Caco-2 (cell line): ENCODE measurements around the gene CCNJL. TPM values are rescaled to one million over a fixed set of nuclear protein-coding genes. Genes with fewer than 3 reads are reported as not detected.

ENCODE experiments used
- BruUV-seq: library from RNA; stranded (reverse); fragments of 400-500 nt; replicated peaks from 2 replicates; lab custom pipeline; 2021; lab: Mats Ljungman, UMichigan
- CTCF ChIA-PET: fragments of 300-600 bp; sonication (Branson Sonifier 250); formaldehyde crosslinking; loops from one replicate; lab custom pipeline; 2022; ENCODE audit warnings: antibody characterized with exemption; lab: Charles Lee
- POLR2A ChIA-PET: fragments of 300-600 bp; sonication (Branson Sonifier 250); formaldehyde crosslinking; loops from one replicate; lab custom pipeline; 2022; ENCODE audit warnings: antibody characterized with exemption; lab: Charles Lee
- DNase-seq, 2 experiments: peaks; one replicate each; pipeline versions ENCODE4 v3.0.0 to v3.0.0-alpha.2; 2020 to 2022
- H3K27me3 ChIP-seq: replicated peaks from 2 replicates; pipeline ENCODE4 v1.6.0; 2011; ENCODE audit warnings: low read length; ENCODE audit not compliant: control insufficient read depth, insufficient read depth
- H3K36me3 ChIP-seq: 2 replicates; pipeline ENCODE4 v1.5.1; 2011; ENCODE audit warnings: low read length; ENCODE audit not compliant: control insufficient read depth, insufficient read depth
- H3K4me1 ChIP-seq: fragments of 250-450 bp; sonication (Bioruptor Pico); 2 replicates; pipeline ENCODE4 v1.5.1; 2020; ENCODE audit warnings: mild to moderate bottlenecking
- H3K4me3 ChIP-seq: 2 replicates; pipeline ENCODE4 v1.5.1; 2011; ENCODE audit warnings: low read depth, mild to moderate bottlenecking, control low read depth, low read length
- H3K9me3 ChIP-seq: fragments of 250-450 bp; sonication (Bioruptor Pico); 2 replicates; pipeline ENCODE4 v1.5.1; 2020; ENCODE audit warnings: mild to moderate bottlenecking, moderate library complexity
- H3K27ac Mint-ChIP-seq: one replicate; pipeline ENCODE4 v1.8.0; 2022; ENCODE audit warnings: mixed read lengths; ENCODE audit not compliant: unreplicated experiment
- H3K27me3 Mint-ChIP-seq: one replicate; pipeline ENCODE4 v1.8.0; 2022; ENCODE audit warnings: mixed read lengths; ENCODE audit not compliant: insufficient read depth, unreplicated experiment
- H3K36me3 Mint-ChIP-seq: one replicate; pipeline ENCODE4 v1.8.0; 2022; ENCODE audit warnings: mild to moderate bottlenecking, mixed read lengths; ENCODE audit not compliant: insufficient read depth, unreplicated experiment
- H3K4me1 Mint-ChIP-seq: one replicate; pipeline ENCODE4 v1.8.0; 2022; ENCODE audit warnings: low read depth, mixed read lengths; ENCODE audit not compliant: unreplicated experiment
- H3K4me3 Mint-ChIP-seq: one replicate; pipeline ENCODE4 v1.8.0; 2022; ENCODE audit warnings: mild to moderate bottlenecking, moderate library complexity, mixed read lengths; ENCODE audit not compliant: unreplicated experiment
- H3K9me3 Mint-ChIP-seq: one replicate; pipeline ENCODE4 v1.8.0; 2022; ENCODE audit warnings: mixed read lengths; ENCODE audit not compliant: unreplicated experiment
- CTCF ChIP-seq, 2 experiments: fragments of 200-600 bp in 1 of 2; IDR thresholded peaks; 1 replicate in 1 of 2; 2 replicates in 1 of 2; pipeline versions ENCODE4 v1.5.1 to v1.8.0; 2011 to 2022; ENCODE audit warnings: antibody characterized with exemption in 1 of 2, control low read depth in 1 of 2, inconsistent platforms in 1 of 2, low read depth in 1 of 2, low read length in 1 of 2, mild to moderate bottlenecking in 1 of 2, moderate library complexity in 1 of 2; ENCODE audit not compliant: insufficient read depth in 1 of 2, severe bottlenecking in 1 of 2, unreplicated experiment in 1 of 2
- intact Hi-C: fragments of 100-400 bp; cut with micrococcal nuclease; formaldehyde crosslinking; loops from one replicate; pipeline ENCODE4 v1.10.0; 2022; ENCODE audit not compliant: unreplicated experiment
- total RNA-seq: library from RNA; stranded (reverse); gene quantifications from 2 replicates; pipeline ENCODE4 v1.2.3, GENCODE V29; 2022

Gene CCNJL
- total RNA-seq, 1 experiment from 2014 or later = 17.4 TPM

- TF ChIP-seq CTCF (IDR thresholded peaks at IDR 0.05; ENCODE audit: insufficient read depth in 1 of 2, low read depth in 1 of 2, low read length in 1 of 2, severe bottlenecking in 1 of 2, unreplicated experiment in 1 of 2) = peak in 1 of 2 experiments; percentile 15
- no peaks in the 10 kb centered on the region for H3K27me3 Mint-ChIP-seq
- no TSS peak for BruUV-seq
Measured at GRCh38 chr5:160311491-160312133, 752 bp downstream of the CCNJL start.

GRCh38 chr5:160310552-160311295 is 1.6 kb downstream of the CCNJL start:
- H3K4me1 ChIP-seq = peaks cover 34% of the 10 kb centered on the region
- peak overlapping the region; percentile 92 for H3K4me3 Mint-ChIP-seq
- H3K9me3 ChIP-seq = no peaks in the 10 kb centered on the region
- H3K4me3 ChIP-seq = peak overlapping the region; percentile 63; the same call in 1 of the 2 replicates
- TF ChIP-seq CTCF (IDR thresholded peaks at IDR 0.05; ENCODE audit: insufficient read depth in 1 of 2, low read depth in 1 of 2, low read length in 1 of 2, severe bottlenecking in 1 of 2, unreplicated experiment in 1 of 2) = no peak
- H3K9me3 Mint-ChIP-seq = no peaks in the 10 kb centered on the region
- H3K4me1 Mint-ChIP-seq = peaks cover 47% of the 10 kb centered on the region
- no TSS peak for BruUV-seq
- no peak for DNase-seq
- H3K27ac Mint-ChIP-seq = no peak overlapping the region
- intact Hi-C loops = no loop called here
- ChIA-PET POLR2A (no interaction called here), CTCF (no interaction called here)
- peaks cover 2% of the 10 kb centered on the region; the same call in 1 of the 2 replicates for H3K36me3 ChIP-seq
- no peaks in the 10 kb centered on the region for H3K36me3 Mint-ChIP-seq
- no peaks in the 10 kb centered on the region for H3K27me3 ChIP-seq
- H3K27me3 Mint-ChIP-seq = no peaks in the 10 kb centered on the region

More at GRCh38 chr5:160311491-160312133, 752 bp downstream of the CCNJL start:
- Histone ChIP-seq H3K4me1 (peaks cover 34% of the 10 kb centered on the region), H3K9me3 (no peaks in the 10 kb centered on the region), H3K4me3 (peak overlapping the region; percentile 63), H3K36me3 (peaks cover 2% of the 10 kb centered on the region; the same call in 1 of the 2 replicates), H3K27me3 (no peaks in the 10 kb centered on the region)
- Mint-ChIP-seq H3K36me3 (no peaks in the 10 kb centered on the region), H3K9me3 (no peaks in the 10 kb centered on the region), H3K27ac (peak overlapping the region; percentile 84), H3K4me1 (peaks cover 51% of the 10 kb centered on the region), H3K4me3 (peak overlapping the region; percentile 92)
- peak in 1 of 2 experiments; percentile 45 for DNase-seq
- CTCF ChIA-PET = no interaction called here
- POLR2A ChIA-PET = interaction anchor here (0.7 to 0.9 kb wide), 2 partner anchors 16 to 51 kb away, joined by 3 to 5 read pairs; no protein-coding TSS in a partner anchor
- intact Hi-C loops = loop anchor here (1.0 to 2.0 kb wide), 2 partner anchors 25 to 34 kb away; no protein-coding TSS in a partner anchor

- no TSS peak for BruUV-seq
- Histone ChIP-seq H3K4me1 (peaks cover 34% of the 10 kb centered on the region), H3K4me3 (no peak overlapping the region), H3K9me3 (no peaks in the 10 kb centered on the region), H3K27me3 (no peaks in the 10 kb centered on the region), H3K36me3 (peaks cover 2% of the 10 kb centered on the region; the same call in 1 of the 2 replicates)
- no peak overlapping the region for H3K4me3 Mint-ChIP-seq
- POLR2A ChIA-PET = no interaction called here
- no peaks in the 10 kb centered on the region for H3K9me3 Mint-ChIP-seq
- peaks cover 42% of the 10 kb centered on the region for H3K4me1 Mint-ChIP-seq
- TF ChIP-seq CTCF (IDR thresholded peaks at IDR 0.05; ENCODE audit: insufficient read depth in 1 of 2, low read depth in 1 of 2, low read length in 1 of 2, severe bottlenecking in 1 of 2, unreplicated experiment in 1 of 2) = no peak
- H3K36me3 Mint-ChIP-seq = no peaks in the 10 kb centered on the region
- intact Hi-C loops = no loop called here
- CTCF ChIA-PET = no interaction called here
- H3K27ac Mint-ChIP-seq = no peak overlapping the region
- DNase-seq = no peak
- H3K27me3 Mint-ChIP-seq = no peaks in the 10 kb centered on the region
Measured at GRCh38 chr5:160310140-160310539, 2.2 kb downstream of the CCNJL start.
